Adipocyte (in vitro differentiated cells): ENCODE data around the gene FBXO10.
A peak's percentile ranks its signal among the peaks of the same experiment; 100 is the strongest.
"Not testable (repeated sequence)": the region's sequence is repeated elsewhere in the genome, so short reads cannot be mapped to it uniquely, and the experiment has no call there.

Source experiments
- DNase-seq: peaks from one replicate; pipeline ENCODE4 v3.0.0-alpha.2; 2015; ENCODE audit warnings: low read depth
- H3K27me3 ChIP-seq: replicated peaks from 2 replicates; pipeline ENCODE4 v1.7.0; 2013; ENCODE audit warnings: mild to moderate bottlenecking, low read length, moderate library complexity; ENCODE audit not compliant: control insufficient read depth, insufficient read depth
- H3K36me3 ChIP-seq: 2 replicates; pipeline ENCODE4 v1.7.0; 2013; ENCODE audit warnings: low read length, mild to moderate bottlenecking, moderate library complexity; ENCODE audit not compliant: control insufficient read depth, insufficient read depth, severe bottlenecking
- H3K4me1 ChIP-seq: 2 replicates; pipeline ENCODE4 v1.7.0; 2013; ENCODE audit warnings: mild to moderate bottlenecking, low read length, moderate library complexity; ENCODE audit not compliant: control insufficient read depth, insufficient read depth
- H3K4me3 ChIP-seq: 2 replicates; pipeline ENCODE4 v1.7.0; 2013; ENCODE audit warnings: mild to moderate bottlenecking, low read length, moderate library complexity
- H3K9ac ChIP-seq: 2 replicates; pipeline ENCODE4 v1.7.0; 2013; ENCODE audit warnings: mild to moderate bottlenecking, low read length, moderate library complexity
- H3K9me3 ChIP-seq: 2 replicates; pipeline ENCODE4 v1.7.0; 2013; ENCODE audit warnings: mild to moderate bottlenecking, low read length, moderate library complexity; ENCODE audit not compliant: control insufficient read depth

The FBXO10 gene

GRCh38 chr9:37522971-37523370 is 53.2 kb downstream of the FBXO10 start:
- Histone ChIP-seq H3K27me3 (no peaks in the 10 kb centered on the region), H3K36me3 (peaks cover 65% of the 10 kb centered on the region), H3K4me3 (no peak overlapping the region), H3K9me3 (no peaks in the 10 kb centered on the region), H3K4me1 (no peaks in the 10 kb centered on the region), H3K9ac (no peak overlapping the region)
- no peak for DNase-seq

- Histone ChIP-seq H3K27me3 (no peaks in the 10 kb centered on the region), H3K9ac (no peak overlapping the region), H3K9me3 (no peaks in the 10 kb centered on the region), H3K4me3 (no peak overlapping the region), H3K36me3 (peaks cover 60% of the 10 kb centered on the region), H3K4me1 (no peaks in the 10 kb centered on the region)
- no peak for DNase-seq
These were observed 55.1 kb downstream of the FBXO10 start for GRCh38 chr9:37521111-37521510.

- H3K36me3 ChIP-seq: peaks cover 60% of the 10 kb centered on the region
- DNase-seq: peak; percentile 7
- no peak overlapping the region for H3K9ac ChIP-seq
- no peak overlapping the region for H3K4me3 ChIP-seq
- H3K4me1 ChIP-seq: no peaks in the 10 kb centered on the region
- H3K27me3 ChIP-seq: no peaks in the 10 kb centered on the region
- no peaks in the 10 kb centered on the region for H3K9me3 ChIP-seq
These were observed 55.5 kb downstream of the FBXO10 start for GRCh38 chr9:37520641-37521040.

GRCh38 chr9:37517923-37518322 is 58.3 kb downstream of the FBXO10 start:
- no peaks in the 10 kb centered on the region for H3K4me1 ChIP-seq
- H3K36me3 ChIP-seq: peaks cover 55% of the 10 kb centered on the region
- H3K9me3 ChIP-seq: no peaks in the 10 kb centered on the region
- no peak overlapping the region for H3K9ac ChIP-seq
- H3K27me3 ChIP-seq: no peaks in the 10 kb centered on the region
- no peak for DNase-seq
- H3K4me3 ChIP-seq: no peak overlapping the region

- no peak for DNase-seq
- Histone ChIP-seq H3K4me1 (no peaks in the 10 kb centered on the region), H3K9me3 (no peaks in the 10 kb centered on the region), H3K9ac (no peak overlapping the region), H3K27me3 (no peaks in the 10 kb centered on the region), H3K4me3 (no peak overlapping the region), H3K36me3 (peaks cover 44% of the 10 kb centered on the region)
These were observed 60.4 kb downstream of the FBXO10 start for GRCh38 chr9:37515620-37516258.

GRCh38 chr9:37514999-37515398 is 61.2 kb downstream of the FBXO10 start:
- H3K9ac ChIP-seq: no peak overlapping the region
- DNase-seq: no peak
- no peaks in the 10 kb centered on the region for H3K4me1 ChIP-seq
- peaks cover 42% of the 10 kb centered on the region for H3K36me3 ChIP-seq
- H3K27me3 ChIP-seq: no peaks in the 10 kb centered on the region
- H3K4me3 ChIP-seq: no peak overlapping the region
- H3K9me3 ChIP-seq: no peaks in the 10 kb centered on the region

GRCh38 chr9:37514415-37514814 is 61.8 kb downstream of the FBXO10 start:
- peaks cover 42% of the 10 kb centered on the region for H3K36me3 ChIP-seq
- H3K9ac ChIP-seq, H3K4me3 ChIP-seq, DNase-seq, H3K4me1 ChIP-seq, H3K27me3 ChIP-seq, H3K9me3 ChIP-seq: not testable (repeated sequence)

- peaks cover 30% of the 10 kb centered on the region for H3K36me3 ChIP-seq
- H3K4me1 ChIP-seq: peaks cover 21% of the 10 kb centered on the region
- no peaks in the 10 kb centered on the region for H3K9me3 ChIP-seq
- no peak overlapping the region for H3K4me3 ChIP-seq
- H3K27me3 ChIP-seq: no peaks in the 10 kb centered on the region
- DNase-seq: no peak
- H3K9ac ChIP-seq: no peak overlapping the region
These were observed 63.7 kb downstream of the FBXO10 start for GRCh38 chr9:37512437-37512836.

- no peak for DNase-seq
- H3K36me3 ChIP-seq: peaks cover 26% of the 10 kb centered on the region
- H3K27me3 ChIP-seq: no peaks in the 10 kb centered on the region
- H3K9ac ChIP-seq: no peak overlapping the region
- H3K4me1 ChIP-seq: peaks cover 31% of the 10 kb centered on the region
- no peak overlapping the region for H3K4me3 ChIP-seq
- H3K9me3 ChIP-seq: no peaks in the 10 kb centered on the region
These were observed 64.9 kb downstream of the FBXO10 start for GRCh38 chr9:37511016-37512010.

- H3K9me3 ChIP-seq, H3K27me3 ChIP-seq, H3K9ac ChIP-seq, H3K4me3 ChIP-seq, DNase-seq: not testable (repeated sequence)
- Histone ChIP-seq H3K4me1 (peaks cover 37% of the 10 kb centered on the region), H3K36me3 (peaks cover 22% of the 10 kb centered on the region)
These were observed 66.1 kb downstream of the FBXO10 start for GRCh38 chr9:37510053-37510452.

GRCh38 chr9:37509536-37509935 is 66.6 kb downstream of the FBXO10 start:
- Histone ChIP-seq H3K36me3 (peaks cover 22% of the 10 kb centered on the region), H3K9ac (peak overlapping the region; percentile 76), H3K4me1 (peaks cover 37% of the 10 kb centered on the region), H3K9me3 (no peaks in the 10 kb centered on the region), H3K27me3 (no peaks in the 10 kb centered on the region), H3K4me3 (no peak overlapping the region)
- no peak for DNase-seq
